Neural cell (in vitro differentiated cells): ENCODE results near the gene CNTFR. TPM values are rescaled to one million over a fixed set of nuclear protein-coding genes. Genes with fewer than 3 reads are reported as not detected.
A peak's percentile ranks its signal among the peaks of the same experiment; 100 is the strongest.

ENCODE experiments used
- H2AFZ ChIP-seq: fragments of 200-600, 300-800 bp; sonication (generic), shearing (Covaris generic); 2 replicates; pipeline ENCODE4 v1.6.0; 2014; ENCODE audit warnings: low read depth, mild to moderate bottlenecking, antibody characterized with exemption, low read length, moderate library complexity
- H3F3A ChIP-seq: fragments of 200-600 bp; shearing (Covaris generic); 2 replicates; pipeline ENCODE4 v1.6.1; 2016; ENCODE audit warnings: mild to moderate bottlenecking, moderate library complexity, mixed read lengths, antibody characterized with exemption, low read length; ENCODE audit not compliant: insufficient read depth, poor library complexity, severe bottlenecking
- H3K27ac ChIP-seq: fragments of 200-600, 300-800 bp; sonication (generic), shearing (Covaris generic); 2 replicates; pipeline ENCODE4 v1.5.1; 2014; ENCODE audit warnings: mild to moderate bottlenecking, low read length, moderate library complexity
- H3K27me3 ChIP-seq: fragments of 300-800, 200-600 bp; sonication (generic), shearing (Covaris generic); 2 replicates; pipeline ENCODE4 v1.6.0; 2014; ENCODE audit warnings: mild to moderate bottlenecking, low read depth, low read length, moderate library complexity; ENCODE audit not compliant: insufficient read depth
- H3K36me3 ChIP-seq: fragments of 300-800, 200-600 bp; sonication (generic), shearing (Covaris generic); 2 replicates; pipeline ENCODE4 v1.5.1; 2014; ENCODE audit warnings: mild to moderate bottlenecking, antibody characterized with exemption, low read length, moderate library complexity; ENCODE audit not compliant: insufficient read depth
- H3K4me2 ChIP-seq: fragments of 300-800, 200-600 bp; sonication (generic), shearing (Covaris generic); 2 replicates; pipeline ENCODE4 v1.6.0; 2014; ENCODE audit warnings: mild to moderate bottlenecking, low read length
- H3K4me3 ChIP-seq: fragments of 300-800, 200-600 bp; sonication (generic), shearing (Covaris generic); 2 replicates; pipeline ENCODE4 v1.5.1; 2014; ENCODE audit warnings: mild to moderate bottlenecking, low read length, moderate library complexity
- H3K79me2 ChIP-seq: fragments of 200-600 bp; shearing (Covaris generic); replicated peaks from 2 replicates; pipeline ENCODE4 v1.6.0; 2014; ENCODE audit warnings: mild to moderate bottlenecking, low read length, moderate library complexity; ENCODE audit not compliant: insufficient read depth
- H3K9ac ChIP-seq: fragments of 300-800, 200-600 bp; sonication (generic), shearing (Covaris generic); 2 replicates; pipeline ENCODE4 v1.6.1; 2016; ENCODE audit warnings: mild to moderate bottlenecking, low read length, mixed read lengths
- H3K9me2 ChIP-seq: fragments of 200-600 bp; shearing (Covaris generic); 2 replicates; pipeline ENCODE4 v1.6.1; 2016; ENCODE audit warnings: mild to moderate bottlenecking, low read length, mixed read lengths; ENCODE audit not compliant: insufficient read depth
- H3K9me3 ChIP-seq: fragments of 200-600, 300-800 bp; sonication (generic), shearing (Covaris generic); 2 replicates; pipeline ENCODE4 v1.6.1; 2016; ENCODE audit warnings: mild to moderate bottlenecking, mixed run types, low read length, moderate library complexity, mixed read lengths
- H4K20me1 ChIP-seq: fragments of 200-600 bp; shearing (Covaris generic); 2 replicates; pipeline ENCODE4 v1.6.1; 2016; ENCODE audit warnings: mild to moderate bottlenecking, mixed run types; ENCODE audit not compliant: insufficient read depth
- EP300 ChIP-seq: fragments of 450-650 bp; conservative IDR thresholded peaks from 2 replicates; pipeline ENCODE4 v1.6.1; 2014; ENCODE audit warnings: antibody characterized with exemption, mild to moderate bottlenecking, moderate library complexity; ENCODE audit not compliant: poor library complexity, severe bottlenecking
- EZH2 ChIP-seq: fragments of 200-600, 300-800 bp; shearing (Covaris generic), sonication (generic); IDR thresholded peaks from 2 replicates; pipeline ENCODE4 v1.6.1; 2014; ENCODE audit warnings: antibody characterized with exemption, low read length, borderline replicate concordance, mild to moderate bottlenecking; ENCODE audit not compliant: insufficient read depth, poor library complexity, severe bottlenecking
- MXI1 ChIP-seq: fragments of 450-650 bp; conservative IDR thresholded peaks from 2 replicates; pipeline ENCODE4 v1.6.1; 2014; ENCODE audit warnings: antibody characterized with exemption, mild to moderate bottlenecking; ENCODE audit not compliant: poor library complexity, severe bottlenecking
- POLR2AphosphoS5 ChIP-seq: IDR thresholded peaks from 2 replicates; pipeline ENCODE4 v1.6.1; 2012
- RAD21 ChIP-seq: fragments of 450-650 bp; conservative IDR thresholded peaks from 2 replicates; pipeline ENCODE4 v1.6.1; 2014; ENCODE audit warnings: antibody characterized with exemption, mild to moderate bottlenecking, moderate library complexity
- SMC3 ChIP-seq: fragments of 450-650 bp; conservative IDR thresholded peaks from 2 replicates; pipeline ENCODE4 v1.6.1; 2014; ENCODE audit warnings: antibody characterized with exemption, mild to moderate bottlenecking, moderate library complexity; ENCODE audit not compliant: poor library complexity
- TAF1 ChIP-seq: IDR thresholded peaks from 2 replicates; pipeline ENCODE4 v1.6.1; 2012; ENCODE audit warnings: low read depth
- polyA plus RNA-seq: library from polyadenylated mRNA; depleted of rRNA; stranded (reverse); fragments of >200 nt; gene quantifications from 2 replicates; pipeline ENCODE4 v1.2.3, GENCODE V29; 2014
- TF ChIP-seq, protein P1 (sequence below): IDR thresholded peaks from 2 replicates; pipeline ENCODE4 v1.6.1; 2012; ENCODE audit warnings: borderline replicate concordance
- TF ChIP-seq, protein P2 (sequence below): fragments of 450-650 bp; IDR thresholded peaks from 2 replicates; pipeline ENCODE4 v1.5.1; 2014; ENCODE audit warnings: antibody characterized with exemption, mild to moderate bottlenecking, moderate library complexity; ENCODE audit not compliant: poor library complexity, severe bottlenecking

CNTFR gene
- polyA plus RNA-seq, 1 donor from 2014 or later: 19.0 TPM

DNA sequence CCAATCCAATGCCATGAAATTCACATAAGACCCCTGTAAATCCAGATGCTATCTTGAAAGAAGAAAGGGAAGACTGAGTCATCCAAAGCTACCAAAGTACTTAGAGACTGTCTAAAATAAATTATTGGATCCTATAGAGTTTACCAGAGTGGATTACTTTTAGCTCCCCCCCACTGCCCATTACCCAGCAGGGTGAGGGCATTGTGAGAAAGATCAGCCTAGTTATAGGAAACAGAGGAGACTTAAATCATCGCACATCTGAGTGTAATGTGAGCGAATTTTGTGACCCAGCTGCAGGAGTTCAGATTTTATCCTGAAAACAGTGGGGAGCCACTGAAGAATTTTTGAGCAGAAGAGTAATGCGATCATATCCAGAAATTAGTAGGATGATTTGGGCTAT, 65.2 kb downstream of the CNTFR start:
- H3K9ac ChIP-seq: no peak overlapping the region
- peaks cover 3% of the 10 kb centered on the region for H3K79me2 ChIP-seq
- H3K4me2 ChIP-seq: no peak overlapping the region
- H2AFZ ChIP-seq: no peak overlapping the region
- H3K4me3 ChIP-seq: no peak overlapping the region
- H3K9me2 ChIP-seq: no peaks in the 10 kb centered on the region
- no peaks in the 10 kb centered on the region for H4K20me1 ChIP-seq
- H3K36me3 ChIP-seq: no peaks in the 10 kb centered on the region
- H3K27ac ChIP-seq: no peak overlapping the region
- no peaks in the 10 kb centered on the region for H3K9me3 ChIP-seq
- no peaks in the 10 kb centered on the region for H3K27me3 ChIP-seq
- no peaks in the 10 kb centered on the region for H3F3A ChIP-seq
- TF ChIP-seq MXI1 (no peak), SMC3 (no peak), TAF1 (no peak), POLR2AphosphoS5 (no peak), RAD21 (no peak), EP300 (no peak), EZH2 (no peak)
- TF ChIP-seq, protein P1, sequence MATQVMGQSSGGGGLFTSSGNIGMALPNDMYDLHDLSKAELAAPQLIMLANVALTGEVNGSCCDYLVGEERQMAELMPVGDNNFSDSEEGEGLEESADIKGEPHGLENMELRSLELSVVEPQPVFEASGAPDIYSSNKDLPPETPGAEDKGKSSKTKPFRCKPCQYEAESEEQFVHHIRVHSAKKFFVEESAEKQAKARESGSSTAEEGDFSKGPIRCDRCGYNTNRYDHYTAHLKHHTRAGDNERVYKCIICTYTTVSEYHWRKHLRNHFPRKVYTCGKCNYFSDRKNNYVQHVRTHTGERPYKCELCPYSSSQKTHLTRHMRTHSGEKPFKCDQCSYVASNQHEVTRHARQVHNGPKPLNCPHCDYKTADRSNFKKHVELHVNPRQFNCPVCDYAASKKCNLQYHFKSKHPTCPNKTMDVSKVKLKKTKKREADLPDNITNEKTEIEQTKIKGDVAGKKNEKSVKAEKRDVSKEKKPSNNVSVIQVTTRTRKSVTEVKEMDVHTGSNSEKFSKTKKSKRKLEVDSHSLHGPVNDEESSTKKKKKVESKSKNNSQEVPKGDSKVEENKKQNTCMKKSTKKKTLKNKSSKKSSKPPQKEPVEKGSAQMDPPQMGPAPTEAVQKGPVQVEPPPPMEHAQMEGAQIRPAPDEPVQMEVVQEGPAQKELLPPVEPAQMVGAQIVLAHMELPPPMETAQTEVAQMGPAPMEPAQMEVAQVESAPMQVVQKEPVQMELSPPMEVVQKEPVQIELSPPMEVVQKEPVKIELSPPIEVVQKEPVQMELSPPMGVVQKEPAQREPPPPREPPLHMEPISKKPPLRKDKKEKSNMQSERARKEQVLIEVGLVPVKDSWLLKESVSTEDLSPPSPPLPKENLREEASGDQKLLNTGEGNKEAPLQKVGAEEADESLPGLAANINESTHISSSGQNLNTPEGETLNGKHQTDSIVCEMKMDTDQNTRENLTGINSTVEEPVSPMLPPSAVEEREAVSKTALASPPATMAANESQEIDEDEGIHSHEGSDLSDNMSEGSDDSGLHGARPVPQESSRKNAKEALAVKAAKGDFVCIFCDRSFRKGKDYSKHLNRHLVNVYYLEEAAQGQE: no peak
- TF ChIP-seq, protein P2, sequence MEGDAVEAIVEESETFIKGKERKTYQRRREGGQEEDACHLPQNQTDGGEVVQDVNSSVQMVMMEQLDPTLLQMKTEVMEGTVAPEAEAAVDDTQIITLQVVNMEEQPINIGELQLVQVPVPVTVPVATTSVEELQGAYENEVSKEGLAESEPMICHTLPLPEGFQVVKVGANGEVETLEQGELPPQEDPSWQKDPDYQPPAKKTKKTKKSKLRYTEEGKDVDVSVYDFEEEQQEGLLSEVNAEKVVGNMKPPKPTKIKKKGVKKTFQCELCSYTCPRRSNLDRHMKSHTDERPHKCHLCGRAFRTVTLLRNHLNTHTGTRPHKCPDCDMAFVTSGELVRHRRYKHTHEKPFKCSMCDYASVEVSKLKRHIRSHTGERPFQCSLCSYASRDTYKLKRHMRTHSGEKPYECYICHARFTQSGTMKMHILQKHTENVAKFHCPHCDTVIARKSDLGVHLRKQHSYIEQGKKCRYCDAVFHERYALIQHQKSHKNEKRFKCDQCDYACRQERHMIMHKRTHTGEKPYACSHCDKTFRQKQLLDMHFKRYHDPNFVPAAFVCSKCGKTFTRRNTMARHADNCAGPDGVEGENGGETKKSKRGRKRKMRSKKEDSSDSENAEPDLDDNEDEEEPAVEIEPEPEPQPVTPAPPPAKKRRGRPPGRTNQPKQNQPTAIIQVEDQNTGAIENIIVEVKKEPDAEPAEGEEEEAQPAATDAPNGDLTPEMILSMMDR: no peak

DNA sequence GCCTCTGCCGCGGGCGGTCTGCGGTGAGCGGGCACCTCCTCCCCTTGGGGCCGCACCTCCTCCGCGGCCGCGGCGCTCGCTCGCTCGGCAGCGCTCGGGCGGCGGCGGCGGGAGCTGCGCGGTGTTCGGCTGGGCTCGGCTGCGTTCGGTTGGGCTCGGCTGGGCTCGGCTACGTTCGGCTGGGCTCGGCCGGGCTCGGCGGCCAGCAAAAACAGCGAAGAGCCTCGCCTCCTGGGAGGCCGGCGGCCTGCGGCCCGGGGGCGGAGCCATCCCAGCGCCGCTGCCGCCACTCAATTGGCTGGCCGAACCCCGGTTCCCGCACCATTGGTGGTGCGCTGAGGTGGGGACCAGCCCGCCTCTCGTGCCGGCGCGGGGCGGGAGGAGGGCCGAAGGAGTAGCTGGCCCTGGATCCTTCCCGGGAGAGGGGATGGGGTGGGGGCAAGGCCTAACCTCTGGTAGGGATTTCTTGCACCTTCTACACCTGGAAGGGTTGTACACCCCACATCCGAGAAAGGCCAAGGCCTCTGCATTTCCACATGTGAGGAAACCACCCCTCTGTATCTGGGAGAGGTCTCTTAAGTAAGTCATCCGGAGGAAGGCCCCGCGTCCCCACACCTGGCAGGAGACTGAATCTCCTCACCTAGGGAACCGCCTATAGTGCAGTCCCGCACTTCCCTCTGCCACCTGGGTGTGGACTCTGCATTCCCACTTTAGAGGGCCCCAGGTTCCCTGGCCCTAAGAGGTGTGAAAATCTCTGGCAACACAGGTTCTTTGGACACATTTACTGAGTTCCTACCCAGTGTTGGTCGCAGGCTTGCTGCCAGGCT, 66.3 kb downstream of the CNTFR start, which contains the start of gene ENHO:
Gene ENHO, minus strand, starts transcription at position 20 of the 827 bp plus-strand sequence. CDS start 1,295 bp downstream, outside the sequence.
- Histone ChIP-seq H3K4me3 (peak within 1 kb of the TSS; percentile 87), H3K9me2 (no peaks in the 10 kb centered on the region), H3K9ac (peak within 1 kb of the TSS; percentile 90), H3K27ac (peak within 1 kb of the TSS; percentile 53), H3K27me3 (no peaks in the 10 kb centered on the region), H2AFZ (peak within 1 kb of the TSS; percentile 98), H4K20me1 (no peaks in the 10 kb centered on the region), H3K9me3 (no peaks in the 10 kb centered on the region), H3K36me3 (no peaks in the 10 kb centered on the region), H3K79me2 (peaks cover 3% of the 10 kb centered on the region), H3F3A (no peaks in the 10 kb centered on the region), H3K4me2 (peak within 1 kb of the TSS; percentile 98)
- TF ChIP-seq MXI1: peak; percentile 21
- peak; percentile 63 for TF ChIP-seq POLR2AphosphoS5
- peak; percentile 25 for TF ChIP-seq TAF1
- TF ChIP-seq RAD21: no peak
